GM12891 (cell line): ENCODE measurements around the gene GMCL2.

Source experiments
- POLR2A ChIP-seq: IDR thresholded peaks from 2 replicates; pipeline ENCODE4 v1.6.1; 2011; ENCODE audit warnings: low read depth, low read length, control low read depth
- POLR2AphosphoS5 ChIP-seq: IDR thresholded peaks from 2 replicates; pipeline ENCODE4 v1.6.1; 2011; ENCODE audit warnings: low read depth, low read length, control low read depth
- SPI1 ChIP-seq: IDR thresholded peaks from 2 replicates; pipeline ENCODE4 v1.6.1; 2011; ENCODE audit warnings: low read depth, low read length, control low read depth
- TAF1 ChIP-seq: IDR thresholded peaks from 2 replicates; pipeline ENCODE4 v1.6.1; 2011; ENCODE audit warnings: low read depth, low read length, control low read depth

GRCh38 chr5:178210686-178211085 is 23.5 kb upstream of the GMCL2 start:
- TF ChIP-seq POLR2A, result no peak
- TF ChIP-seq POLR2AphosphoS5, result no peak
- no peak for TF ChIP-seq SPI1
- TF ChIP-seq TAF1, result no peak
